ENCODE data around the gene GAGE12J.
"Not testable (repeated sequence)": the region's sequence is repeated elsewhere in the genome, so short reads cannot be mapped to it uniquely, and the experiment has no call there.

GAGE12J gene, protein sequence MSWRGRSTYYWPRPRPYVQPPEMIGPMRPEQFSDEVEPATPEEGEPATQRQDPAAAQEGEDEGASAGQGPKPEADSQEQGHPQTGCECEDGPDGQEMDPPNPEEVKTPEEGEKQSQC

DNA sequence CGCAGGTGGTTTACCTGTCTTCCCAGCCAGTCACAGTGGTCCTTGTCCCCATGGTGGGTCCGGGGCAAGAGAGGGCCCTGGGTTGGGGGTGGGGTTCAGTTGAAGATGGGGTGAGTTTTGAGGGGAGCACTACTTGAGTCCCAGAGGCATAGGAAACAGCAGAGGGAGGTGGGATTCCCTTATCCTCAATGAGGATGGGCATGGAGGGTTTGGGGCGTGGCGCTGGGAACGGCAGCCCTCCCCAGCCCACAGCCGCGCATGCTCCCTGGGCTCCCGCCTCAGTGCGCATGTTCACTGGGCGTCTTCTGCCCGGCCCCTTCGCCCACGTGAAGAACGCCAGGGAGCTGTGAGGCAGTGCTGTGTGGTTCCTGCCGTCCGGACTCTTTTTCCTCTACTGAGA, at the start of gene GAGE12J:
Gene GAGE12J (plus strand): TSS at position 301 of the 400 bp plus-strand sequence. CDS start 1,157 bp downstream, outside the sequence.
- not testable (repeated sequence) for DNase-seq

DNA sequence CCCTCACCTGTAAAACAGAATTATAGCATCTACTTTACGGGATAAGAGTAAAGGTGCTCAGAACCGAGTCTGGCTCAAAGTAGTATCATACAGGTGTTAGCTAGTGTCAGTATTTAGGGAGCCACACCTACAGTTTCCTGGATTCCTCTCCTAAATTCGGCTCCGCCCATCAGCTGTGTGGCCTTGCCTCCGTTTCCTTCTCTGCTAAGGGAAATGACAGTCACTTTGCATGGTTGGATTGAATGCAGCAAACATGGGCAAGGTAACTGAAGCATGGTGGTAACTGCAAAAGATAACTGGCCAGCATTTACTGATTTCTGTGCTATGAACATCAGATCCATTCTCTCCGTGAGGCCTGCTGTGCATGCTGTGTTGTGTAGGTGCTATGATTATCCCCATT, 49.4 kb upstream of the GAGE12J start:
- DNase-seq, result peak; percentile 22

DNA sequence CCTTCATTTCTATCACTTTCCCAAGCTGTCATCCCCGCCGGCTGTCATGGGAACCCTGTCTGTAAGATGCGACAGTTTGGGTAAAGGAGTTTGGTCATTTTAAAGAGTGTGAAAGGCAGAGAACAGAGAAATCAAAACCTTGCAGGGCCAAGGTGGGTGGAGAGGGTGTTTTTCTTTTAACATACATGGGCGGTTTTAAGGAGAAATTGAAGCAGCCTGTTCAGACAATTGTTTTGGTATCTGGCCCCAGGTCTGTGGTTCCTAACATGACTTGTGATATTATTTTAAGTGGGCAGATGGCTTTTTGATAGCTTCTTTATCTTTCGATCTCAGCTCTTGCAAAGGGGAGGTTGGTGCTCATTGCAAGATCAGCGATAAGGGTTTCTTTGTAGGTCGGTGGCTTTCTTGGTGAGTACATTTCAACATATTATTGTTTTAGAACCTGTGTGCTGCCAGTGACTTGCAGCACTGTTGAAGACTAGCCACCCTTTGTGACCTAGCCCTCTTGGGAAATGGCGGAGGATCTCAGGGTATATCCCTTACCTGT, 48.6 kb upstream of the GAGE12J start:
- peak; percentile 33 for DNase-seq

DNA sequence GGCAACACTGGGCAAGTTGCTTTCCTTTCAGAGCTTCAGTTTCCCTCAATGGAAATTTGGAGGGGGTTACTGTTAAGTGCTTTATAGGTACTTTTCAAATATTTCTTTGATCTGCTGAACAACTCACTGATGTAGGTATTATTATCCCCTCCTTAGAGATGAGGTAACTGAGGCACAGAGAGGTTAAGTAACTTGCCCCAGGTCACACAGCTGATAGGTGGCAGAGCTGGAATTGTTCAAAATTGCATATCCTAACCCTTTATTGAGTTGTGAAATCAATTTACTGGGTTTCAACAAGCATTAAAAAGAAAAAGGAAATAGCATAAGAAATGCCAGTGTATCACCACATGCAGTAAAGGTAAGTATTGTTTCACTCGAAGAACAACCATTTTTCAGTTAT, 45.6 kb upstream of the GAGE12J start:
- DNase-seq, result no peak

DNA sequence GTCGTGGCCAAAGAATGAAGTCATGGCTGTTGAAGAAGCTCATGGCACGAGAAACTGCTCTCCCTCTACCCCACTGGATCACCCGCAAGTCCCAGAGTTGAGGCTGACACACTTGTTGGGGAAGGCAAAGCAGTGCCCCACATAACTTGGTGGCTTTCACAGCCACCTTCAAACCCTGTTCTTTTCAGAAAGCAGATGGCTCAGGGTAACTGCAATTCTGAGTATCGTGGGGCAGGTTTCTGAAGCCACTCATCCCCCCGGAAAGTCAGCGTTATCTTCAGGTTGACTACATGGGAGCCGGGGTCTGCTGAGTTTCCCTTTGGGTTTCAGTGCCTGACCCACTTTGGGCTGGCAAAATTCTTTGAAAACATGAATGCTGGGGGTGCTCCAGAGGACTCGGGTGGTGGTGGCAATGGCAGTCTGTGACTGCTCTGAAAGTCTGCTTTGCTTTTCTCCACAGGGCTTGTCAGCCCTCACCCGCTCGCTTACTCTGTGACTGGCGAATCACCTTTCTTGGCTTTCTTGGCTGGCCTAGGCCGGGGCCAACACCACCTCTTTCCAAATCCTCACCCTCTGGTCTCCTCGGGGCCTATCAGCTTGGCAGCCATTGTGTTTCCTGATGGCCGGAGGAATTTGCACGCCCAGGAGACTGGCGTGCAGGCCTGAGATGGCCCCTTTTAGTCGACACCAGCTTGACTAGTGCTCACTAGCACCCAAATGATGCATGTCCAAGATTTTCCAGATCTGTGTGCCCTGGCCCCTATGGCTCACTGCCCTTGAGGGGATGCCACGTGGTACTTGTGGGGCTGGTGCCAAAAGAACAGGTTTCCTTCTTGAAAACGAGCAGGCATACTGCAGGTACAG, 44.9 kb upstream of the GAGE12J start:
- DNase-seq, result no peak

DNA sequence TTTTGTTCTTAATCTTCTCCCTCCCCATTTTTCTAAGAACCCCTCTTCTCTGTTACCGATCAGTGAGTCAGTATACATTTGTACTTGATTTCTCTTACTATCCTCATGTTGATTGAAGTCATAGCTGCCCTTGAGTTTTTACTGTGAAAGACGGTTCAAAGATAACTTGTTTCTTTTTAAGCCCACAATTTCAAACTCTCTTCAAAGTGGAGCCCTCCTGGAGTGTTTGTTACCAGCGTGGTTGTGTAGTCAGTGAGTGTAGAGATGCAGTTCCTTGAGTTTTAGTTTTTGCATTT, 44.4 kb upstream of the GAGE12J start:
- no peak for DNase-seq

DNA sequence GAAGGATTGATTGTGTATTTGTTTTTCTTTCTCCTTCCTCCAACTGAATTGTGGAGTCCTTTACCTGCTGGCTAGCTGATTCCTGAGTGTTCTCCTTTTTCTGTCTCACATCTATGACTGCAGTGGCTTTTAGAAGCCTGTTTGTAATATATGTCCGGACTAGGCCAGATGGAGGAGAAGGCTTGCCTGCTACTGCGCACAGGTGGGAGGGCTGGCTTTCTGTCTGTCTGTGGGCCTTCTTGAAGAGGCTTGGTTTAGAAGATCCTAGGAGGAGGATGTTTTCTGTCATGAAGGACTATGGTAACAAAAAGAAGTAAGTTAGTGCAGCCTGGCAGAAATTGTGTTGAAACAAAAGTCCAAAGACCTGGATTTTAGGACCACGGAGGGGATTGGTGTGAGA, 43.8 kb upstream of the GAGE12J start:
- DNase-seq, result no peak

DNA sequence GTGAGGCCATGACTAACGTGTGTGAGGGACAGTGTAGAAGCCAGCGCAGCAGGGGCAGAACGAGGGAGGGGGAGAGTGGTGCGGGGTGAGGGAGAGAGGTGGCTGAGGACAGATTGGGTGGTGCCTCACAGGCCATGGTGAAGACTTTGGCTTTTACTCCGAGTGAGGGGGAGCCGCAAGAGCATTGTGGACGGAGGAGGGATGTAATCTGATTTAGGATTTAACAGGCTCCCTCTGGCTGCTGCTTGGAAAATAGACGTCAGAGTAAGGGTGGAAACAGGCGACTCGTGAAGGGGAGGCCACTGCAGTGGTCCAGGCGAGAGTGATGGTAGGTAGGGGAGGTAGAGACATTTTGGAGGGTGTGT, 39.2 kb upstream of the GAGE12J start:
- no peak for DNase-seq

DNA sequence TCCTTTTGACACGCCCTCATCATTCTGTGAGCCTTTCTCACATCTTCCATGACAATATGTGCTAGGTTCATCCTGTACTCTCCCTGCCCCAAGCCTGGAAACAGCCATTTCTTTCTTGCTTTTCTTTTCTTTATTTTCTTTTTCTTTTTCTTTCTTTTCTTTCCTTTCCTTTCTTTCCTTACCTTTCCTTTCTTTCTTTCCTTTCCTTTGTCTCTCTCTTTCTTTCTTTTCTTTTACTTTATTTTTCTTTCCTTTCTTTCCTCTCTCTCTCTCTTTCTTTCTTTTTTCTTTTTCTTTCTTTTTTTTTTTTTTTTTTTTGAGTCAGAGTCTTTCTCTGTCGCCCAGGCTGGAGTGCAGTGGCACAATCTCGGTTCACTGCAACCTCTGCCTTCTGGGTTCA, 37.6 kb upstream of the GAGE12J start:
- no peak for DNase-seq

DNA sequence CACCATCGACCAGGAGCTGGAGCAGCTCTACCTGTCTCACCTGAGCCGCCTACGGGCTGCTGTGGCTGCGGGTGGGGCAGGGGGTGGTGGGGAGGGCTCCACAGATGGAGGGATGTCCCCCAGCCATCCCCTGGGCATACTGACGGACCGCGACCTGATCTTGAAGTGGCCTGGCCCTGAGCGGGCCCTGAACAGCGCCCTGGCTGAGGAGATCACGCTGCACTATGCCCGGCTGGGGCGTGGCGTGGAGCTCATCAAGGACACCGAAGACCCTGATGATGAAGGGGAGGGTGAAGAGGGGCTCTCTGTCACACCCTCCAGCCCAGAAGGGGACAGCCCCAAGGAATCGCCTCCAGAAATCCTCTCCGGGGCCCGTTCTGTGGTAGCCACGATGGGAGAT, 35.7 kb upstream of the GAGE12J start:
- DNase-seq, result no peak

DNA sequence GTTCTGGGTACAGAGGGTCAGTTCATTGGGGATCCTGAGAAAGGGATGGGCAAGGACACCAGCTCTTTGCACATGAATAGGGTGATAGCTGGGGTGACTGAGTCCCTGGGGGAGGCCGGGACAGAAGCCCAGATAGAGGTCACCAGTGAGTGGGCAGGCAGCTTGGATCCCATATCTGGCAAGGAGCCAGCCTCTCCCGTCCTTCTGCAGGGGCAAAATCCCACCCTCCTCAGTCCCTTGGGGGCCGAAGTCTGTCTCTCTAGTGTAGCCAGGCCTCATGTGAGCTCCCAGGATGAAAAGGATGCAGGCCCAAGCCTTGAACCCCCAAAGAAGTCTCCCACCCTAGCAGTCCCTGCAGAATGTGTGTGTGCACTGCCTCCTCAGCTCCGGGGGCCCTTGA, 35.3 kb upstream of the GAGE12J start:
- no peak for DNase-seq

DNA sequence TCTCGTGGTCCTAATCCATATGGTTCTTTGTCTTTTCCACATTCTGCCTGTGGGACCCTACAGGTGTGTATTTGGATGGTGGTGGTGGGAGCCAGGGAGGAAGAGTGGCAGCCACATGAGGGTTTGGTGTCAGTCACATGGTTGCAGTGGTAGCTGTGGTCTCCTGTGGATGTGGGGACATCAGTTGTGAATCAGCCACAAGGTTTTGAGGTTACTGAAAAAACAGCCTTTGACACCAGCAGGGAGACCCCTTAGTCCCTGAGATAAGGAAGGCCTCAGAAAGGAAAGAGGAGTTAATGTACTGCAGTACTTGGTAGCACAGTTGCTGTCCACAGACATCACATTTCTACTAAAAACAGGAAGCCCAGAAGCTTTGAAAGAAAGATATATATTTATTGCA, 34.2 kb upstream of the GAGE12J start:
- no peak for DNase-seq

DNA sequence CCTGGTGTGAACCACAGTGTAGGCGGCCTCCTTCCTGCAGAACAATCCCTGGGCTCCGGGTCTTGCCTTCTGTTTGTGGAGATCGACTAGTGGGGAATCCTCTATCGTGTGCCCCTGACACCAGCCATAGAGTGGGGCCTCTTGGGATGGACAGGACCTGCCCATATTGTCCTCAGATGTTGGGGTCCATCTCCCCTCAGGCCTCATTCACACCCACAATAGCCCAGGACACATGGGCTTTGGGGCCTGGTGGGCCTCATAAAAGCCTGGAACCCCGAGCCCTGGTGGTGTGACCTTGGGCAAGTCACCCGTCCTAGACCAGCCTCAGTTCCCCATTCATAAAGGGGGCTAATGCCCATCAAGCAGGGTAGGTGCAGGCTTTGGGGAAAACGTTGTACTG, 31.6 kb upstream of the GAGE12J start:
- no peak for DNase-seq

DNA sequence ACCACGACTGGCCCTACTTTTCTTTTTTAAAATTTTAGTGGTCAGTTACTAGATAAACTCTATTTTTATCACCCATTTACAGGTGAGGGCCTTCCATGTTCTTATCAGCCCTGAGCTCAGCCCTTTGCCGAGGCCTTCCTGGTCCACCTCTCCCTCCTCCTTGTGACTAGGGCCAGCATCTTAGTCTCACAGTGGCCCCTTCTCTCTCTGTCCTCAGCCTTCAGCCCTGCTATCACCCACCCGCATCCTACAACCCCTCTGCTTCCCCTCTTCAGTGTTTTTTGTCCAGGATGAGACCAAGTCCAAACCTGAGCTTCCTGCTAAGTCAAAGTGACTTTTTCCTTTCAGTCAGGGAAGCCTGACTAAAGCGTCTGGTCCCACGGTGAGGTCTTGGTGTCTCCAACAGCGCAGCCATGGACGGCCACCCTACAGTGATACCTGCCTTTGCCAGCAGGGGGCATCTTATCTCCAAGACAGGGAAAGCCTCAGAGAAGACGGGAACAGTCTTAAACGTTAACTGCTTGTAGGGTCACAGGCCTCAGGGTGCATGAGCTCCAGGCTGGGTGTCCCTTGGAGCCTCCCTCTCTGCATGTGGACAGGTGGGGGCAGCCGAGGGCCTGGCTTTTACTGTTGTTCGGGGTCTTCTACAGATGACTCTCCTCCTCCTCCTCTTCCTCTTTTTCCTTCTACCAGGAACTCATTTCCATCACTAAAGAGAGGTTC, 30.1 kb upstream of the GAGE12J start:
- DNase-seq, result peak; percentile 68

DNA sequence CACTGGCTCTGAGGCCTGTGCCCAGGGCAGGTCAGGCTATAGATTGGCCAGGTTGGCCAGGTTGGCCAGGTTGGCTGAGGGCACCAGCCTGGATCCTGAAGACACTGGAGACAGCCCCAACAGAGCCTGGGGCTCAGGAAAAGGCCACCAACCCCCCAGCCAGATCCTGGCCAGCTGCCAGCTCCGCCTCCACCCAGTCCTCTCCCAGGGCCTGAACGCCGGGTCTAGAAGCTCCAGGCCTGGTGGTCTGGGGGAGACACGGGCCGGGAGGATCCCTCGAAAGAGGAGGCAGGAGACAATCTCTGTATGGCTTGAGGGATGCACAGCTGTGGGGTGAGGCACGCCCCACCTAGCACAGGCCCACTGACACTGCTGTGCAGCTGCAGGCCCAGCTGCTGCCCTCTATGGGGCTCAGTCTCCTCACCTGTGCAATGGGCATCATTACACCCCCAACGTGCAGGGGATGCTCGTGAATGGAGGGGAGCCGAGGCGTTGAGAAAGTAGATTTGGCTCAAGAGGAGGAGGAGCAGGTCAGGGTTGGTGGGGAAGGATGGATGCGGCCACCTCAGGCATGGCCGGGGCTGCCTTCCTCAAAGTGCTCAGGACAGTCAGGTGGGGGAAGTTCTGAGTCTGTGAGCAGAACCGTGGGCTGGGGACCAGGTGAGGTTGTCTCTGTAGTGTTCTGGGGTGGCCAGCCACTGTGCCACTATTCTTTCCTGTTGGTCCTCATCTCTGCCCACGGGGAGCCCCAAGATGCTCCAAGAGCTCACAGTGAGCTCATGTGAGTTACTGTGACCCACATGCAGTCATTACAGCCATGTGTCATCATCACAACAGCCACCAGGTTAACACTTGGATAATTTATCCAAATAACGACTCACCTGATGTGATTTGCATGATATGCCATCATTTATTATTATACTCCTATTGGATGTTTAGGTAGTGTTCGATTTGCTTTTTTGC, 29.2 kb upstream of the GAGE12J start:
- no peak for DNase-seq

DNA sequence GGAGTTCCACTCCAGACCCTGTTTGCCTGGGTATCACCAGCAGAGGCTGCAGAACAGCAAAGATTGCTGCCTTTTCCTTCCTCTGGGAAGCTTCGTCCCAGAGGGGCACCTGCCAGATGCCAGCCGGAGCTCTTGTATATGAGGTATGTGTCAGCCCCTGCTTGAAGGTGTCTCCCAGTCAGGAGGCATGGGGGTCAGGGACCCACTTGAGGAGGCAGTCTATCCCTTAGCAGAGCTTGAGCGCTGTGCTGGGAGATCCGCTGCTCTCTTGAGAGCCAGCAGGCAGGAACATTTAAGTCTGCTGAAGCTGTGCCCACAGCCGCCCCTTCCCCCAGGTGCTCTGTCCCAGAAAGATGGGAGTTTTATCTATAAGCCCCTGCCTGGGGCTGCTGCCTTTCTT, 22.5 kb upstream of the GAGE12J start:
- not testable (repeated sequence) for DNase-seq

DNA sequence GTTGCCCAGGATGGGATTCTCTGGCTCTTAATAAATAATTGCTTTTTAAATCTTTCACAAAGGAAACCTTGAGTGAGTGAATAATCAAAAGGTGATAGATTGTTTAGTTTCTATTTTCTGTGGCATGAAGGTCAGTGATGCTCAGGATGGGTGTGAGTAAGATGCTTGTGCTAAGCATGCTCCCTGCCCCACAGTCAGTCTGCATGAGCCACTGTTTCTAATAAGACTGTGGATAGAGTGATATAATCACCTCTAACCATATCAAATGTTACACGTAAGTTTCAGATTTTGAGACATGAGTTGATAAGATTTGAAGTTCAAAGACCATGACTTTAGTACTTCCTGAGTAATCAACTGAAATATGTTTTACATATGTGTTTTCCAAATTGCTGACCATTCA, 21.1 kb upstream of the GAGE12J start:
- no peak for DNase-seq

DNA sequence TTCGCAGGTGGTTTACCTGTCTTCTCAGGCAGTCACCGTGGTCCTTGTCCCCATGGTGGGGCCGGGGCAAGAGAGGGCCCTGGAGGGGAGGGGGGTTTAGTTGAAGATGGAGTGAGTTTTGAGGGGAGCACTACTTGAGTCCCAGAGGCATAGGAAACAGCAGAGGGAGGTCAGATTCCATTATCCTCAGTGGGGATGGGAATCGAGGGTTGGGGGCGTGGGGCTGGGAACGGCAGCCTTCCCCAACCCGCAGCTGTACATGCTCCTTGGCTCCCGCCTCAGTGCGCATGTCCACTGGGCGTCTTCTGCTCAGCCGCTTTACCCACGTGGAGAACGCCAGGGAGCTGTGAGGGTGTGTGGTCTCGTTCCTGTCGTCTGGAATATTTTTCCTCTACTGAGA, 18.5 kb upstream of the GAGE12J start, which contains the start of gene GAGE10:
Gene GAGE10 (plus strand): TSS at position 301 of the 400 bp plus-strand sequence. CDS start 1,214 bp downstream, outside the sequence.
- no peak for DNase-seq

DNA sequence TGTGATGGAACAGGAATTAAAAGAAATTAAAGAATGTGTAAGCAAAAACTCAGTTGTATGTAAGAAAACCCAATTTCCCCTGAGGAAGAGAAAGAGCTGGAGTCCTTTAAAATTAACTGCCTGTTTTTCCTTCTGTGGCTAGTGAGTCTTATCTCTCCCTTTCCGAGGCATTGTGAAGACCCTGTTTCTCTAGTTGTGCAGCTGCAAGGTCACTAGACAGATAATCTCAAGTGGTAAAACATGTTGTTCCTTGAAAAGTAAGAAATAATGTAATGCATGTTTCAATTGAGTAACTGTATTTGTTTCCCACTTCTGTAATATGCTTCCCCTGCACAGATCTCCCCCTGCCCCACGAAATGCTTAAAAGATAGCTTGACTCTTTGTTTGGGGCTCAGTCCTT, 14.1 kb upstream of the GAGE12J start:
- DNase-seq, result not testable (repeated sequence)

DNA sequence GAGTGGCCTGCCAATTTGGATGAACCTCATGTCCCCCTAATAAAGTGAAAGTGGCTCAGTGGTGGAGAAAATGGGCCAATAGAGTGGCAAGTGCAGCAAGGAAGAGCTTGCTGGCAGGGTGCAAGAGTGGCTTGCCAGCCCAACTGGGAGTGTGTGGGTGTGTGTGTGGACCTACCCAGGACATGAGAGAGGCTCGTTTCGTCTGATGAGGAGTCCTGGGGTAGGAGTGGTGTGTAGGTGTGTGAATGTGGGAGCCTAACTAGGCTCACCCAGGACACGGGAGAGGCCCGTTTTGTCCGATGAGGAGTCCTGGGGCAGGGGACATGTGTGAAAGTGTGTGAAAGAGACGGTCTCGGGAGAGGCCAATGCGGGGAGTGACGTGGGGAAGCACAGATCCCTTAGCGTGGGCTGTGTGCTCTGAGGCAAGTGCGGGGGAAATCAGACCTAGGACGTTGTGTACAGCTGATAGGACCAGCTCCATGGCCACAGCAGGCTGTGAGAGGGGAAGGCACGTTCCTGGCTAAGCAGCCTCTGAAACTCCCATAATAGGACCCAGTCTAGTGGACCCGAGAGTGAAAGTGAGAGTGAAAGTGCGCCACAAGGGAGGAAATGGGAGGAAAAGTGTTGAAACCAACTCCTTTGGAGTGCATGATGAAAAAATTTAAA, 13.1 kb upstream of the GAGE12J start:
- DNase-seq, result peak; percentile 43

DNA sequence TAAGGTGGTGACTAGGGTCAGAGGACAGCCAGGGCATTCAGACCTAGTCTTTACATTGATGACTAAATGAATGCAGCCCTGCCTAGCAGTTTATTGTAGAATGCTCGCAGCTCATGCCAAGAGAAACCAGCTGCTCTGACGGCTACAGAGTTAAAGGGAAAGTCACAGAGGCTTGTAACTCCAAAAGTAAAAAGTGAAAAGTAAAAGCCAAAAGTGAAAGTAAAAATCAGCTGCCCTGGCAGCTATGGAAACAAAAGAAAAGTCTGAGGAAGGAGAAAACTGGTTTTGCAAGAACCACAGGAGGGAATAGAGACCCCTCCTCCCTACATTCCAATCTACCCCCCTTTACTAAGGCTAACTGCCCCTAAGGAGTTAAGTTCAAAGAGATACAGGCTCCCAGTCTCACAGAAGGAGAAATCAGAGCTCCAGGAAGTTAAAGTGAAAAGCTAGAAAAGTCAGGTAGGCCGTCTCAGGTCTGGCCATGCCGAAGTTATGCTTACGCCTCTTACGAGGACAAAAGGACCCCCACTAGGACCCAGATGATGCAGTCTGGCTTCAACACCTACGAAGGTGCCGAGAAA, 12.3 kb upstream of the GAGE12J start:
- DNase-seq, result no peak

DNA sequence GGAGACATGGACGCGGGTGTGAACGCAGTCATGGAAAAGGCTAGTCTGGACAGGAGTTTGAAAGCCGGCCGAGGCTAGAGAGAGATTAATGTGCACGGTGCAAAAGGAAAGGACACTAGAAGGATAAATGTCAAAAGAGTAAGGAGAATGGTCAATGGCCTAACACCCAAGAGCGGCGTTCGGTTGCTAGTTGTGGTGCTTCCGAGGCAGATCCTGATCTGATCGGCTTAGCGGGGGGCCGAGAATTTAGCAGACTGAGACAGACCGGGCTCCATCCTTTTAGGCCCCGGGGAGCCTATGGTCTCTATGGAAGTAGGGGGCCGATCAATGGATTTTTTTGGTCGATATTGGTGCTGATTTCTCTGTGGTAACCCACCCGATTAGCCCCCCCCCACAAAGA, 11.5 kb upstream of the GAGE12J start:
- no peak for DNase-seq

Measured in activated T-cell treated with anti-CD3 and anti-CD28 coated beads, Interleukin-2, amount 50 U/mL, for 1 hour (primary cell).